ENCODE data around the gene SDHB. TPM values are rescaled to one million over a fixed set of nuclear protein-coding genes. Genes with fewer than 3 reads are reported as not detected.

SDHB gene
- total and polyA plus RNA-seq, 2 of the 8 experiments (the other 6 are each of a cell fraction or from before 2014, with no cell fraction given): 84.0 to 98.7 TPM

GRCh38 chr1:16993521-16994038, 60.3 kb downstream of the SDHB start:
- WGBS, 2 experiments (ENCODE audit: extremely low coverage in 1 of 2, insufficient coverage in 1 of 2, insufficient read length in 1 of 2, insufficient replicate concordance in 2 of 2, low coverage in 1 of 2, low lambda C conversion rate in 2 of 2, missing lambda C conversion rate in 1 of 2): 96% methylated on average over 15 of the region's 15 CpGs; no CpG with 5 or more reads in 1 of the 2 experiments
- ChIA-PET CTCF (ENCODE audit: partially characterized antibody) (interaction anchor here (0.6 to 1.6 kb wide), 3 partner anchors 31 to 42 kb away, joined by 3 to 5 read pairs (median 5); no protein-coding TSS in a partner anchor), POLR2A (ENCODE audit: partially characterized antibody) (interaction anchor here (0.7 to 1.4 kb wide), 2 partner anchors 32 to 64 kb away, joined by 3 read pairs; no protein-coding TSS in a partner anchor)
- DNase-seq (ENCODE audit: low read depth in 1 of 2, low spot score in 2 of 2) (peak in 1 of 2 experiments; percentile 41), FAIRE-seq (no peak)
- H3K27ac ChIP-seq (ENCODE audit: low read depth, low read length): no peak overlapping the region
- H3K36me3 ChIP-seq (ENCODE audit: control insufficient read depth in 2 of 4, insufficient read depth in 4 of 4, low read length in 3 of 4): peaks cover 2 to 15% (median 9%) of the 10 kb centered on the region in 4 experiments; a peak in 6 of 8 replicates
- H2BK20ac ChIP-seq (ENCODE audit: low read length): no peak overlapping the region
- no peak overlapping the region for H2BK5ac ChIP-seq (ENCODE audit: low read depth, low read length)
- H3K4me1 ChIP-seq (replicated peaks in 1 of 4; ENCODE audit: control insufficient read depth in 3 of 4, insufficient read depth in 4 of 4, low read length in 3 of 4): no peaks in the 10 kb centered on the region
- no peak overlapping the region for H3K14ac ChIP-seq (ENCODE audit: insufficient read length)
- H3K79me1 ChIP-seq (ENCODE audit: low read depth, low read length): no peaks in the 10 kb centered on the region
- no peak overlapping the region for H2AFZ ChIP-seq (ENCODE audit: low read length)
- no peaks in the 10 kb centered on the region for H3K27me3 ChIP-seq (replicated peaks in 1 of 4; ENCODE audit: control insufficient read depth in 3 of 4, extremely low read depth in 1 of 4, insufficient read depth in 3 of 4, low read length in 3 of 4)
- no peak overlapping the region for H4K8ac ChIP-seq (ENCODE audit: extremely low read depth, insufficient read depth, low read length)
- H3K56ac ChIP-seq (replicated peaks; ENCODE audit: insufficient read length, low read depth, low read length): no peak overlapping the region
- no peak overlapping the region for H2BK120ac ChIP-seq (replicated peaks; ENCODE audit: low read depth, low read length)
- no peaks in the 10 kb centered on the region for H3K9me3 ChIP-seq (ENCODE audit: insufficient read depth in 2 of 2, low read depth in 1 of 2, low read length in 1 of 2)
- peaks cover 0 to 5% of the 10 kb centered on the region in 2 experiments for H4K20me1 ChIP-seq (replicated peaks in 1 of 2; ENCODE audit: control insufficient read depth in 1 of 2, insufficient read depth in 2 of 2, low read length in 2 of 2)
- H2BK12ac ChIP-seq (ENCODE audit: low read depth, low read length): no peak overlapping the region
- no peak overlapping the region for H3K4ac ChIP-seq (replicated peaks; ENCODE audit: insufficient read length, low read depth, low read length)
- H3K4me3 ChIP-seq (ENCODE audit: extremely low read depth in 1 of 4, insufficient read depth in 2 of 4, low read depth in 3 of 4, low read length in 4 of 4): no peak overlapping the region
- H4K5ac ChIP-seq (ENCODE audit: insufficient read length, low read depth, low read length): no peak overlapping the region
- no peak overlapping the region for H2AK5ac ChIP-seq (ENCODE audit: low read depth, low read length)
- no peaks in the 10 kb centered on the region for H3K23me2 ChIP-seq (ENCODE audit: low read depth, low read length)
- H3K18ac ChIP-seq (ENCODE audit: extremely low read depth, low read length): no peak overlapping the region
- no peak overlapping the region for H4K91ac ChIP-seq (replicated peaks; ENCODE audit: insufficient read length, low read length)
- no peaks in the 10 kb centered on the region for H3K79me2 ChIP-seq (ENCODE audit: control insufficient read depth in 1 of 2, insufficient read depth in 2 of 2, low read length in 2 of 2)
- no peak overlapping the region for H3K23ac ChIP-seq (ENCODE audit: insufficient read length)
- no peak overlapping the region for H3K9ac ChIP-seq (replicated peaks in 1 of 4; ENCODE audit: extremely low read depth in 1 of 4, low read depth in 3 of 4, low read length in 3 of 4)
- H2BK15ac ChIP-seq (ENCODE audit: low read length): no peak overlapping the region
- no peak overlapping the region for H3K4me2 ChIP-seq (ENCODE audit: insufficient read depth in 1 of 2, low read depth in 2 of 2, low read length in 2 of 2)
- TF ChIP-seq CHD2 (IDR thresholded peaks at IDR 0.05; ENCODE audit: low read length) (no peak), SIN3A (conservative IDR thresholded peaks at IDR 0.05 in 1 of 2, IDR thresholded peaks at IDR 0.05 in 1 of 2; ENCODE audit: low read depth in 1 of 2, low read length in 2 of 2) (no peak), CTBP2 (IDR thresholded peaks at IDR 0.05; ENCODE audit: borderline replicate concordance, insufficient read depth, insufficient read length, low read length) (no peak), ZNF274 (IDR thresholded peaks at IDR 0.05; ENCODE audit: borderline replicate concordance, extremely low read depth, low read length) (no peak), MAFK (IDR thresholded peaks at IDR 0.05; ENCODE audit: low read depth, low read length) (no peak), SAP30 (IDR thresholded peaks at IDR 0.05; ENCODE audit: insufficient read depth, insufficient replicate concordance, low read length) (no peak), BACH1 (IDR thresholded peaks at IDR 0.05; ENCODE audit: low read length) (no peak), TBP (IDR thresholded peaks at IDR 0.05; ENCODE audit: low read depth, low read length) (no peak), SRF (IDR thresholded peaks at IDR 0.05; ENCODE audit: low read depth, low read length) (no peak), TAF1 (IDR thresholded peaks at IDR 0.05; ENCODE audit: low read depth, low read length) (no peak), JUND (IDR thresholded peaks at IDR 0.05; ENCODE audit: low read length) (no peak), RBBP5 (IDR thresholded peaks at IDR 0.05; ENCODE audit: borderline replicate concordance, low read depth, low read length) (no peak)
